Posterior cingulate gyrus (tissue), 11 donors: ENCODE data around the gene TRIP10.
"Not testable (repeated sequence)": the region's sequence is repeated elsewhere in the genome, so short reads cannot be mapped to it uniquely, and the experiment has no call there.

Experiments used
- DNase-seq, 10 donors: peaks; one replicate each; pipeline versions ENCODE4 v3.0.0 to v3.0.0-alpha.2; 2020 to 2021; ENCODE audit warnings: mixed read lengths in 3 of 10
- intact Hi-C: fragments of 100-400 bp; cut with DNase I; formaldehyde crosslinking; loops from one replicate; pipeline ENCODE4 v1.15.1; 2023

TRIP10 gene

GRCh38 chr19:6760606-6761005 lies 21.1 kb downstream of the TRIP10 start:
- peak in 2 of 10 donors; percentile 34 to 78 for DNase-seq
- intact Hi-C loops, result no loop called here

DNA sequence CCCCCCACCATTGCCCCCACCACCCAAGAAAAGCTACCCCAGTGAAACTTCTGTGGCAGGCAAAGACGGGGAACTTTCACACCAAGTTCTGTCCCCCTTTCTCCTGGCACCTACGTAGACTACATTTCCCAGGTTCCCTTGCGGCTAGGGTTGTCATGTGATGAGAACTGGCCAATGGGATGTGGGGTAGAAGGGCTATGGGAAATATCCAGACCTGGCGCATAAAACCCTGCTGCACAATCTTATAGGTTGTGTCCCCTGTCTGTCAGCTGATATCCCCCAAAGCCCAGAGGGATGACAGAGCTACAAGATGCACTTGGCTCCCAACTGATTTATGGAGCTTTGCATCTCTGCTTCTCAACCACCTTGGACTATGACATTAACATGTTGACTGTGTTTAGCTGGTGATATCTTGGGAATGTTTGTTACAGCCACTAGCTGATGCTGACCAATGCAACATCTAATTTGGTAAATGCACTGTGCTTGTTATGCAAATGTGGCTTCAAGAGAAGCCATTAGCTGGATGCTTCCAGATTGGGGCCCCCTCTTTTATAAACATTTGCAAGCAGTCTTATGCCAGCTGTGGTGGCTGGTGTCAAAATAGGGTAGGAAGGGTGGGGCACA lies 21.7 kb downstream of the TRIP10 start:
- peak in 2 of 10 donors; percentile 6 to 41 for DNase-seq
- intact Hi-C loops, result no loop called here

DNA sequence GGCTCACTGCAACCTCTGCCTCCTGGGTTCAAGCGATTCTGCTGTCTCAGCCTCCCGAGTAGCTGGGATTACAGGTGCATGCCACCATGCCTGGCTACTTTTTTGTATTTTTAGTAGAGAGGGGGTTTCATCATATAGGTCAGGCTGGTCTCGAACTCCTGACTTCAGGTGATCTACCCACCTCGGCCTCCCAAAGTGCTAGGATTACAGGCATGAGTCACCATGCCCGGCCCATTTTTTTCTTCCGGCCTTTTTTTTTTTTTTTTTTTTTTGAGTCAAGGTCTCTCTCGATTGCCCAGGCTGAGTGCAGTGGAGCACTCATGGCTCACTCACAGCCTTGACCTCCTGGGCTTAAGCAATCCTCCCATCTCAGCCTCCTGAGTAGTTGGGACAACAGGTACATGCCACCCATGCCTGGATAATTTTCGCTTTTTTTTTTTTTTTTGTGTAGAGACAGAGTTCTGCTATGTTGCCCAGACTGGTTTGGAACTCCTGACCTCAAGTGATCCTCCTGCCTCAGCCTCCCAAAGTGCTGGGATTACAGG lies 22.8 kb downstream of the TRIP10 start:
- intact Hi-C loops, result not testable (repeated sequence)

DNA sequence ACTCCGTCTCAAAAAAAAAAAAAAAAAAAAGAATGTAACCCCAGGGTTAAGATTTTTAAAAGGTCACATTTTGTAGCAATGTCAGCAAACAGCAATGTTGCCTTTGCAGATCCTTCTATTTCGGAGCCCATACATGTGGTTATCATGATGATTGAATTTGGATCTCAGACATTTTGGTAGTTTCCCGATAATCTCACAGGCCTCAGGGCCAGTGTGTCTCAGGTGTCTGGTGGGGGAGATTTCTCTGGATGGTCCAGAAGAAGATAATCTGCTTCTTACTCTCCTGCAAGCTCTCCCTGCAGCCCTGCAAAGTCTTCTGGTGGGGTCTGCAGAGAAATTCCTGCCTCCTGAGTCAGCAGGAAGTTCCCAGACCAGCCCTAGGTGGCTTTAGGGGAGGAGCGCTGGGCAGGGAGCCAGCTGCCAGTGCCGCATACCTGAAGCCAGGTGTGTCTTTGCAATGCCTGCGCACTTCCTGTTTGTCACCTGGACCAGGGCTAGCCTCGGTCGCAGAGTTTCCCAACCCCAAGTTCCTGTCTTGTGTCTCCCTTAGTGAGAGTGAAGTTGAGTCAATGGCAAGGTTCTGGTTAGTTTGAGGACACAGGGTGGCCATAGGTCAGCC lies 26.4 kb downstream of the TRIP10 start:
- DNase-seq, result peak in 2 of 10 donors; percentile 59 to 70
- intact Hi-C loops, result no loop called here

More for the DNA sequence above, 22.8 kb downstream of the TRIP10 start:
- peak in 2 of 10 donors; percentile 17 to 52 for DNase-seq

GRCh38 chr19:6766357-6767080 lies 27.0 kb downstream of the TRIP10 start:
- peak in 2 of 10 donors; percentile 9 to 25 for DNase-seq
- intact Hi-C loops, result no loop called here

- intact Hi-C loops, result no loop called here
- DNase-seq, result peak in 1 of 10 donors; percentile 49
These were observed 27.5 kb downstream of the TRIP10 start for GRCh38 chr19:6767081-6767356.

GRCh38 chr19:6767357-6768235 lies 28.1 kb downstream of the TRIP10 start, which contains the start of gene SH2D3A:
Gene SH2D3A (minus strand): TSS chr19:6767435. CDS start chr19:6763748, 3,687 bp downstream.
- intact Hi-C loops, result no loop called here
- peak in 3 of 10 donors; percentile 8 to 75 (median 66) for DNase-seq

DNA sequence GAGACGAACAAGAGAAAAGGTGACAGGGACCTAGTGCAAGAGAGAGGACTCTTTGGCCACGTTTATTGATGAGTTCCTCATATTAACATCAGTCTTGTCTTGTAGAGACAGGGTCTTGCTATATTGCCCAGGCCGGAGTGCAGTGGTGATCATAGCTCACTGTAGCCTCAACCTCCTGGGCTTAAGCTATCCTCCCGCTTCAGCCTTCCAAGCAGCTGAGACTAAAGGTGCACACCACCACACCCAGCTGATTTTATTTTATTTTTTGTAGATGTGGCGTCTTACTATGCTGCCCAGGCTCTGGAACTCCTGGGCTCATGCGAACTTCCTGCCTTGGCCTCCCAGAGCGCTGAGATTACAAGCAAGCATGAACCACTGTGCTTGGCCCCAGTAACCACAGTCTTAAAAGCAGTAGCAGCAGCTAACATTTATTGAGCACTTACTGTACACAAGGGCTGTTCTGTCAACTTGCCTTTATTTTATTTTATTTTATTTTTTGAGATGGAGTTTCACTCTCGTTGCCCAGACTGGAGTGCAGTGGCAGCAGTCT lies 28.8 kb downstream of the TRIP10 start:
- intact Hi-C loops, result no loop called here
- peak in 2 of 10 donors; percentile 19 to 31 for DNase-seq

- peak in 2 of 10 donors; percentile 4 to 9 for DNase-seq
- intact Hi-C loops, result no loop called here
These were observed 29.6 kb downstream of the TRIP10 start for GRCh38 chr19:6769006-6769619.

GRCh38 chr19:6771648-6772027 lies 32.2 kb downstream of the TRIP10 start:
- peak in 1 of 10 donors; percentile 18 for DNase-seq
- intact Hi-C loops, result not testable (repeated sequence)

GRCh38 chr19:6772028-6772865 lies 32.8 kb downstream of the TRIP10 start, which contains the start of gene VAV1:
Gene VAV1 (plus strand): TSS chr19:6772708. CDS start chr19:6772808, 100 bp downstream.
- DNase-seq, result peak in 5 of 10 donors; percentile 15 to 79 (median 21)
- intact Hi-C loops, result no loop called here

DNA sequence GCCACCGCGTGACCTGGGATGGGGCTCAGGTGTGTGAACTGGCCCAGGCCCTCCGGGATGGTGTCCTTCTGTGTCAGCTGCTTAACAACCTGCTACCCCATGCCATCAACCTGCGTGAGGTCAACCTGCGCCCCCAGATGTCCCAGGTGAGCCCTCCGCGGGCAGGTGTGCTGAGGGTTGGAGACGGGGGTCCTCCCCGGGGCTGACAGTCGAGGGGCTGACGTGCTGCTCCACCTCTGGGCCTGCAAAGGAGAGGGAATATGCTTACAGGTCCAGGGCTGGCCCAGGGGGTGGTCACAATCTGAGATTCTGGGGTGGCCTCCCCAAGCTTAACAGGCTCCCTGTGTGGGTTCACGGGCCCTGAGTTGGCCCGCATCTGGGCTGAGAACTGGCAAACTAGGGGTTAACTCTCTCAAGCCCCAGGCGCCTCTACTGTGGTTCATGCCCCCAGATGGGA lies 33.4 kb downstream of the TRIP10 start:
- intact Hi-C loops, result no loop called here
- peak in 2 of 10 donors; percentile 65 to 80 for DNase-seq

DNA sequence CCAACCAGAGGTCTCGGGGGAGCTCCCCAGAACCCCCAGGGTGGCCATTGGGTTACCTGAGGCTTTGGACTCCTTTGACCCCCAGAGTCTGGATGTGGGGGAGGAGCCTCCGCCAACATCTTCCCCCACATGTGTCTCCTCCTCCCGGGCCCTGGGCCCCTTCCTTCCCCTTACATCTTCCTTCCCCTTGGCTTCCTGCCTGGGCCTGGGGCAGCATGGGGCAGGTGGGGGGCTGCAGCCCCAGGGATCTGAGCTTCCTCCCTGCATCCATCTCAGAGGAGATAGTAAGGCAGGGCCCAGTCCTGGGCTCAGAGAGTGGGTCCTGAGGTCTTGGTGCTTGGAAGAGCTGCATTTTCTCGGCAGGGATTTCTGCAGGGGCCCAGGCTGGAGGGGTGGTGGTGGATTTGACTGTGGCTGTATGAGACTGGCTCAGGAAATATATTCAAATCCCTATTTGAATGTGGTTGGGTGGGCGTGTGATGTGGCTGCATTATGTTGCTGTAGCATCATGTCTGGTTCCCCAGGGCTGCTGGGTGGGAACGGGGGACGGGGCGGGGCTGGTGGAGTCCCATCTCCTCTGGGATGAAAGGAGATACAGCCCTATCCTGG lies 33.9 kb downstream of the TRIP10 start:
- DNase-seq, result peak in 2 of 10 donors; percentile 13 to 45
- intact Hi-C loops, result no loop called here

GRCh38 chr19:6774821-6775707 lies 35.6 kb downstream of the TRIP10 start:
- intact Hi-C loops, result no loop called here
- peak in 1 of 10 donors; percentile 29 for DNase-seq

GRCh38 chr19:6776045-6776444 lies 36.6 kb downstream of the TRIP10 start:
- intact Hi-C loops, DNase-seq: not testable (repeated sequence)

DNA sequence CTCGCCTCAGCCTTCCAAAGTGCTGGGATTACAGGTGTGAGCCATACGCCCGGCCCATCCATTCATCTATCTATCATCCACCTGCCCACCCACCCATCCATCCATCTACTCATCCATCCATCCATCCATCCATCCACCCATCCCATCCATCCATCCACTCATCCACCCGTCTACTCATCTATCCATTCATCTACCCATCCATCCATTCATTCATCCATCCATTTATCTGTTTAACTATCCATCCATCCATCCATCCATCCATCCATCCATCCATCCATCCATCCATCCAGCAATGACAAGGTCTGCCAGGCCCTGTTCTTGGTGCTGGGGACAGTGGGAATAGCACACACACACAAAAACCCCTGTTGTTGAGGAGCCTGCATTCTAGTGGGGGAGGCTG lies 37.5 kb downstream of the TRIP10 start:
- intact Hi-C loops, result no loop called here
- peak in 1 of 10 donors; percentile 3 for DNase-seq

GRCh38 chr19:6777434-6777833 lies 38.0 kb downstream of the TRIP10 start:
- peak in 1 of 10 donors; percentile 5 for DNase-seq

More at GRCh38 chr19:6777434-6777833, 38.0 kb downstream of the TRIP10 start:
- intact Hi-C loops, result no loop called here
